ENCODE results near the gene MYPN.

The MYPN gene

DNA sequence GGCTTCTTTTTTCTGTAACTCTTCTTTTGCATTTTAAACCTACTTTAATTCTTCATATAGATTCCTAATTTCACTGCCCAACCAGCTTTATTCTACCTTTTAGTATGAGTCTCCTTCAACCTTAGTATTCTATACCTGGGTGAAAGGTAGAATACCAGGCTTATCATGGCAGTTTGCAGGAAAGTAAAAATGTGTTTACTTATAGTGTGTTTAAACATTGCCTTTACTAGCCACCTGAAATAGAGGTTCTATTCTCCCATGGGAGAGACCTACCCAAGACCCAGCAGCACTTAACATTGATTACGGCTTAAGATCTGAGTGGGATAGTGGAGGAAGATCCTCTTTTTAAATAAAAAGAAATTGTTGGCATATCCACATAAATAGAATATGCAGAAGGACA, 1.6 kb upstream of the MYPN start:
- no peaks in the 10 kb centered on the region for H3K36me3 ChIP-seq
- H3K9me3 ChIP-seq: no peaks in the 10 kb centered on the region
- no peak overlapping the region for H3K4me3 ChIP-seq (ENCODE audit: low read depth, low read length)
- H3K4me1 ChIP-seq: peaks cover 6% of the 10 kb centered on the region; the same call in 1 of the 2 replicates
- DNase-seq: no peak
- no peaks in the 10 kb centered on the region for H3K27me3 ChIP-seq
- TF ChIP-seq CTCF (IDR thresholded peaks at IDR 0.05; ENCODE audit: low read depth, low read length): no peak

DNA sequence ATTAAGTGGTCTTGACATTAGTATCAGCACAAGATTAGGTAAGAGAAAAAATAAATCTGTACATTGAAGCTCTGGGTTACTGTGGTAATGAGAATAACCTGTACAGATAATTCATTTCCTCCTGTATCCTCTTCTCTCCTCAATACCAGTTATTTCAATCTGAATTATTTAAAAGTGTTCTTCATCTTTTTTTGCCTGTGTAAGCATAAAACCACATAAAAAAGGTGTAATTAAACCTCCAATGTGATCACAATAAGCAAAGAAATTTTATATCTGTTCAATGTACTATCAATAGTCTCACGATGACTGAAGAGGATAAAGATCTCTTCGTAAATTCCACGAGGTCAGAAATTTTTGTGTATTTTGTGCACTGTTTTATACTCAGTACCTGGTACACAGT, 1.2 kb upstream of the MYPN start:
- DNase-seq: no peak
- H3K36me3 ChIP-seq: no peaks in the 10 kb centered on the region
- no peak overlapping the region for H3K4me3 ChIP-seq (ENCODE audit: low read depth, low read length)
- H3K9me3 ChIP-seq: no peaks in the 10 kb centered on the region
- no peak for TF ChIP-seq CTCF (IDR thresholded peaks at IDR 0.05; ENCODE audit: low read depth, low read length)
- no peaks in the 10 kb centered on the region for H3K27me3 ChIP-seq
- H3K4me1 ChIP-seq: peaks cover 6% of the 10 kb centered on the region; the same call in 1 of the 2 replicates

- H3K27me3 ChIP-seq: no peaks in the 10 kb centered on the region
- no peaks in the 10 kb centered on the region for H3K9me3 ChIP-seq
- DNase-seq: no peak
- H3K4me1 ChIP-seq: peaks cover 6% of the 10 kb centered on the region; the same call in 1 of the 2 replicates
- no peaks in the 10 kb centered on the region for H3K36me3 ChIP-seq
- no peak for TF ChIP-seq CTCF (IDR thresholded peaks at IDR 0.05; ENCODE audit: low read depth, low read length)
- no peak overlapping the region for H3K4me3 ChIP-seq (ENCODE audit: low read depth, low read length)
Measured at GRCh38 chr10:68108653-68109052, 635 bp upstream of the MYPN start.

- no peak for TF ChIP-seq CTCF (IDR thresholded peaks at IDR 0.05; ENCODE audit: low read depth, low read length)
- Histone ChIP-seq H3K27me3 (no peaks in the 10 kb centered on the region), H3K9me3 (no peaks in the 10 kb centered on the region), H3K4me1 (peaks cover 6% of the 10 kb centered on the region; the same call in 1 of the 2 replicates), H3K4me3 (ENCODE audit: low read depth, low read length) (no peak overlapping the region), H3K36me3 (no peaks in the 10 kb centered on the region)
- no peak for DNase-seq
Measured at GRCh38 chr10:68110027-68110426, 739 bp downstream of the MYPN start.

DNA sequence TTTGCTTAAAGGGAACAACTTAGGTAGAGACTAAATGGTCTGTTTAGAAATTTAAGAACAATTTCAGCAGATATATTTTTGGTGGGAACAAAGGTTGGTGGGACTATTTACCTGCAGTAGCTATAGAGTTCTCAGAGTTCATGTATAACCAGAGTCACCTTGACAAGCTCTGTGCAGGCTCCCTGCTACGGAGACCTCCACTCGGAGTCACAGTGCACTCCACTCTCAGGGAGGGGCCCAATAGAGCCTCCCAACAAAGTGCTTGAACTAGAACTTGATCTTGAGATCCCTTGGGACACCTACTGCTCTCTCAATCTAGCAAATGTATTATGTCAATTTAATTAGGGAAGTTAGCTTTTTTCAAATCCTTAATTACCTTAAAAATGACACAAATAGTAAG, 2.3 kb downstream of the MYPN start:
- DNase-seq: no peak
- Histone ChIP-seq H3K4me3 (ENCODE audit: low read depth, low read length) (no peak overlapping the region), H3K9me3 (no peaks in the 10 kb centered on the region), H3K36me3 (no peaks in the 10 kb centered on the region), H3K27me3 (no peaks in the 10 kb centered on the region), H3K4me1 (no peaks in the 10 kb centered on the region; the same call in 1 of the 2 replicates)
- TF ChIP-seq CTCF (IDR thresholded peaks at IDR 0.05; ENCODE audit: low read depth, low read length): no peak

- H3K4me1 ChIP-seq: no peaks in the 10 kb centered on the region
- H3K27me3 ChIP-seq: no peaks in the 10 kb centered on the region
- no peaks in the 10 kb centered on the region for H3K36me3 ChIP-seq
- H3K4me3 ChIP-seq (ENCODE audit: low read depth, low read length): no peak overlapping the region
- no peak for TF ChIP-seq CTCF (IDR thresholded peaks at IDR 0.05; ENCODE audit: low read depth, low read length)
- H3K9me3 ChIP-seq: no peaks in the 10 kb centered on the region
- no peak for DNase-seq
Measured at GRCh38 chr10:68112837-68113236, 3.5 kb downstream of the MYPN start.
